PC-3 (cell line): ENCODE results near the gene RBM20.

Experiments
- EZH2 ChIP-seq: fragments of 300-600 bp; sonication (generic); IDR thresholded peaks from one replicate; pipeline ENCODE4 v1.6.1; 2017; ENCODE audit warnings: antibody characterized with exemption, mild to moderate bottlenecking, low read length; ENCODE audit not compliant: unreplicated experiment
- EZH2phosphoT487 ChIP-seq: fragments of 300-600 bp; sonication (generic); IDR thresholded peaks from 2 replicates; pipeline ENCODE4 v1.6.1; 2018; ENCODE audit warnings: mild to moderate bottlenecking, antibody characterized with exemption, low read length, borderline replicate concordance
- TF ChIP-seq, protein P1 (sequence below): fragments of 300-600 bp; sonication (generic); conservative IDR thresholded peaks from 2 replicates; pipeline ENCODE4 v1.5.1; 2017; ENCODE audit warnings: antibody characterized with exemption, low read depth, mild to moderate bottlenecking, low read length

DNA sequence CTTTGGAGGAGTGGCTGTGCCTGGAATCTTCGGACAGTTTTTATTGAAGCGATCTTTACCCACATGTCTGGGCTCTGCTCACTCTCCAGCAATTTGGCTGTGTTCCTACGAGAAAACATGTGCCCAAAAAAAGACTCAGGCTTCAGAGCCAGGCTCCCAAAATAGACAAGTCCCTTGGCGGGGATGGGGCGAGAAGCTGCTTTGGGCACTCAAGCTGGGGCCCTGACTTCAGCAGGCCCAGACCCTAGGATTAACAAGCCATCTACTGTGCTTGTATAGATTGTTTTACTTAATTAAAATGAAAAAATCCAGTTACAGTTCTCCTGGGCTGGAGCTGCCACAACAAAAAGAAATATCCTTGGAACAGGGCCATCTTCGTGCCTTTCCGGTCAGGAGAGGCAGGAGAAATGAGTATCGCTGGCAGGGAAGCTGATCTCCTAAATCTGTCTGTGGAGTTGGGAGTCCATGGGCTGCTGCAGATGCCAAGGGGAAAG lies 176.2 kb downstream of the RBM20 start:
- TF ChIP-seq, protein P1, sequence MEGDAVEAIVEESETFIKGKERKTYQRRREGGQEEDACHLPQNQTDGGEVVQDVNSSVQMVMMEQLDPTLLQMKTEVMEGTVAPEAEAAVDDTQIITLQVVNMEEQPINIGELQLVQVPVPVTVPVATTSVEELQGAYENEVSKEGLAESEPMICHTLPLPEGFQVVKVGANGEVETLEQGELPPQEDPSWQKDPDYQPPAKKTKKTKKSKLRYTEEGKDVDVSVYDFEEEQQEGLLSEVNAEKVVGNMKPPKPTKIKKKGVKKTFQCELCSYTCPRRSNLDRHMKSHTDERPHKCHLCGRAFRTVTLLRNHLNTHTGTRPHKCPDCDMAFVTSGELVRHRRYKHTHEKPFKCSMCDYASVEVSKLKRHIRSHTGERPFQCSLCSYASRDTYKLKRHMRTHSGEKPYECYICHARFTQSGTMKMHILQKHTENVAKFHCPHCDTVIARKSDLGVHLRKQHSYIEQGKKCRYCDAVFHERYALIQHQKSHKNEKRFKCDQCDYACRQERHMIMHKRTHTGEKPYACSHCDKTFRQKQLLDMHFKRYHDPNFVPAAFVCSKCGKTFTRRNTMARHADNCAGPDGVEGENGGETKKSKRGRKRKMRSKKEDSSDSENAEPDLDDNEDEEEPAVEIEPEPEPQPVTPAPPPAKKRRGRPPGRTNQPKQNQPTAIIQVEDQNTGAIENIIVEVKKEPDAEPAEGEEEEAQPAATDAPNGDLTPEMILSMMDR = no peak
- TF ChIP-seq EZH2 (no peak), EZH2phosphoT487 (no peak)
